Suppressor macrophage treated with lipopolysaccharide for 1 hour (primary cell): ENCODE measurements around the gene RAB5IF.
"Not testable (repeated sequence)": the region's sequence is repeated elsewhere in the genome, so short reads cannot be mapped to it uniquely, and the experiment has no call there.

Experiments
- DNase-seq, 3 donors: peaks; one replicate each; pipeline ENCODE4 v3.0.0-alpha.2; 2020 to 2022

RAB5IF gene

DNA sequence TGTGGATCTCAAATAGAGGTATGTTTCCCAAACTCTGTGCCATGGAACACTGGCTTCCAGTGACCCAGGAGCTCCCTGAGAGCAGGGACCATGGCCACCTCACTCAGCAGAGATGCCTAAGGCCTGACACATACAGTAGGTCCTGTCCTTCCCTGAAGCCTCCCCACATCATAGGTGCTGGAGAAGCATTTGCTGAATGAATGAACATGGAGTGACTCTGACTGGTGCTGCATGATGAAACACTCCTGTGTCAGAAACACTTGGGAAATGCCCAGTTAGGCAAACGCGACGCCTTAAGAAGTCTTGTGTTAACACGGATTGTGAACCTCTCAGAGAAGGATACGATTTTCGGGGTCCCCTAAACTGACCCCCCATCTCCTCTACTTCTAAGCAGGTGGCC lies 26.1 kb downstream of the RAB5IF start:
- peak; percentile 40 to 54 (median 51) for DNase-seq

DNA sequence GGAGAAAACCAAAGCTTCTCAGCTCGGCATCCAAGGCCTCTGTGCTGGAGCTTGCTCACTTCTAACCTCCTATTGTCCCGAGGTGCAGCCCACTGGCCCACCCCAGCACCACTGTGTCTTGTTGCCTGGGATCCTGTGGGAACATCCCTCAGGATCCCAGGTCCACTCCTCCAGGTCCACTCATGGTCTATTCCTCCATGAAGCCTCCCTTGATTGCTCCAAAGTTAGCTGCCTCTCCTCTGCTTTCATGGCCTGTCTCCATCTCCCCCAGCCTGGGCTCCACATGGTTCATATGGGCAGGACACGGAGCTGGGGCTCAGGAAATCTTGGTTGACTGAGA lies 26.5 kb downstream of the RAB5IF start:
- no peak for DNase-seq

DNA sequence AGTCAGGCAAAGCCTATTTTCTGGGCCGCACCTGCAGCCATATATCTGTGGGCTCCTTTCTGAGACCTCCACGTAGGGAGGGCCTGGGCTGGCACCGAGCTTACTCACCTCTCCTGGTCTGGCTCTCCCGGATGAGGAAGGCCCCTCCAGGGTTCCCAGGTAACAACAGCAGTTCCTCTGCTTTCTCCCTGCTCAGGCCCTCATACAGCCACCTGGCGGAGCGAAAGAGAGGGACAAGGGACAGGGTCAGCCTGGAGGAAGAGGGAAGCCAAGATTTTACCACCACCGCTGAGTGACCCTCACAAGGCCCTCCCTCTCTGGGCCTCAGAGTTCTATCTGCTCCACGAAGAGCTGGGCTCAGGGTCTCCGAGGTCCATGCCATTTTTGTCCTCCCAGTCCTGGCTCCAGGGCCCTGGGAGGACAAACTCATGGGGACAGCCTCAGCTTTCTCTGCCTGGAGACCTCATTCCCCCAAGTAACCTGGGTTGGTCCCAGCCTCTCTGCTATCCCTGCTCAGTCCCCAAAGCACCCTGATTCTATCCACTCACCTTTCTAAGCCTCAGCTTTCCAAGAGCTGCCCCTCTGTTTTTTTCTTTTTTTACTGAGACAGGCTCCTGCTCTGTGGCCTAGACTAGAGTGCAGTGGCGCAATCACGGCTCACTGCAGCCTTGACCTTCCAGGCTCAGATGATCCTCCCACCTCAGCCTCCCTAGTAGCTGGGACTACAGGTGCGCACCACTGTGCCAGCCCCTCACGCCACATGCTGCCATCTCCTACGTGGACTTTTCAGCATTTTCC lies 27.1 kb downstream of the RAB5IF start:
- DNase-seq: no peak

DNA sequence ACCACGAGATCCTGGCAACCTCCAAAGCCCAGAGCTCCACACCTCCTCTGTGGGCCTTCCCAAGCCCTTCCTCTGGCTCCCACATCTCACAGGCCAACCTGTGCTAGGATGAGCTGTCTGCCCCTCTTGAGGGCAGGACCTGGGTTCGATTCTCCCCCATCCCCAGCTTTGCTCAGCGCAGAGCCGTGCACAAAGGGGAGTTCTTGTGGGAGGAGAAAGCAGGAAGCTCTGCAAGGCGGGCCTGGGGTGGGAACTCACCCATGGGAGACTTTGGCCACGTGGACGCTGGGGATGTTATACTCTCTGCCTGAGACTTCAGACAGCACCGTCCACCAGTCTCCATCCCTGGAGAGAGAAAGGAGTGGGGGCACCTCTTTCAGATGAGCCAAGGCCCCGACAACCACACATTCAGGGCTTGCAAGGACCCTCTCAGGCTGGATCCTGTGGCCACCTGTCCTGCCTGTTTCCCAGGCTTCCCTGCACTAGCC lies 27.8 kb downstream of the RAB5IF start:
- DNase-seq: no peak

DNA sequence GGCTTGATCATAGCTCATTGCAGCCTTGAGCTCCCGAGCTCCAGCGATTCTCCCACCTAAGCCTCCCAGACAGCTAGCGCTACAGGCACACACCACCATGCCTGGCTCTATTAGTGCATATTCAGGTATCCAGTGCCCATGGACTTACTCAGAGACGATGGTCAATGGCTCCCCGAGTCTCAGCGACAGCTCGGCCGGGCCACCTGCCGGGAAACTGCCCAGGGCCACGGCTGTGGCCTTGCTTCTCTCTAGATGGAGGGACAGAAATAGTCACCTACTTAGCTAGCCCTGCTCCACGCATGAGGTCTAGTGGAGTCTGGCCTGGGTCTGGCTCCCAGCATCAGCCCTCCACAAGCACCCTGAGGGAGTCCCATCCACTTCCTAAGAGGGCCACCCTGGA lies 28.8 kb downstream of the RAB5IF start:
- DNase-seq: no peak

DNA sequence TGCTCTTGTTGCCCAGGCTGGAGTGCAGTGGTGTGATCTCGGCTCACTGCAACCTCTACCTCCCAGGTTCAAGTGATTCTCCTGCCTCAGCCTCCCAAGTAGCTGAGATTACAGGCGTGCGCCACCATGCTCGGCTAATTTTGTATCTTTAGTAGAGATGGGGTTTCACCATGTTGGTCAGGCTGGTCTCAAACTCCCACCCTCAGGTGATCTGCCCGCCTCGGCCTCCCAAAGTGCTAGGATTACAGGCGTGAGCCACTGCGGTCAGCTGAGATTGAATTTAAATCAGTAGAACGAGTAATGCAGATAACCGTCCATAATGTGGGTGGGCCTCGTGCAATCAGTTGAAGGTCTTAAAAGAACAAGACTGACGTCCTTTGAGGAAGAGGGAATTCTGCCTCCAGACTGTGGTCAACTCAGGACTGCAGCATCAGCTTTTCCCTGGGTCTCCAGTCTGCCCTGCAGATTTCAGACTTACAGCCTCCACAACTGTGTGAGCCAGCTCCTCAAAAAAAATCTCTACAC lies 33.4 kb downstream of the RAB5IF start:
- DNase-seq: not testable (repeated sequence)

DNA sequence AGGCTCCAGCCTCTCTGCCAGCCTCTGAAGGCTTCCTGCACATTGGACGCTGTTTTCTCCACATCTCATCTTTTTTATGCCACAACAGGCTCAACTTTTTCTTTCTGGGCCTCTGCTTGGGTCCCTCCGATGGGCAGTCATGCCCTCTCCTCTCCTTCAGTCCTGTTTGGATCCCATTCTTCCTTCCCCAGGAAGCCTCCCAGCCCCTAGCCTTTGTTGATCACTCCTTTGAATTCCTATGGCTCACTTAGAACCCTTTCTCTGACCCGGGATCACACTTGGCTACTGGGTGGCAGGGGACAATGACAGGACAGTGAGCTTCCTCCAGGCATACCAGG lies 35.9 kb downstream of the RAB5IF start:
- DNase-seq: no peak

DNA sequence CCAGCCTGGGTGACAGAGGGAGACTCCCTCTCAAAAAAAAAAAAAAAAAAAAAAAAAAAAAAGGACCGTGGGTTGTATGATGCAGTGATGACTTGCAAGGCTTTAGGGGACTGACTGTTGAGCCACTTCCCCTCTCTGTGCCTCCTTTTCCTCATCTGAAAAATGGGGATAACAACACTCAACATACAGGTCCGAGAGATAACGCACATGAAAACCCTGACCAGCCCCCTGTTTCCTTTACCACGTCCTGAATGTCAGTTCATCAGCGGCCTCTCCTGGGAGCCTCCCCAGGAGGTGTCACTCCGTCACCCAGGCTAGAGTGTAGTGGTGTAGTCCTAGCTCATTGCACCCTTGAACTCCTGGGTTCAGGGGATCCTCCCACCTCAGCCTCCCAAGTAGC lies 36.6 kb downstream of the RAB5IF start:
- peak; percentile 31 to 49 (median 32) for DNase-seq

DNA sequence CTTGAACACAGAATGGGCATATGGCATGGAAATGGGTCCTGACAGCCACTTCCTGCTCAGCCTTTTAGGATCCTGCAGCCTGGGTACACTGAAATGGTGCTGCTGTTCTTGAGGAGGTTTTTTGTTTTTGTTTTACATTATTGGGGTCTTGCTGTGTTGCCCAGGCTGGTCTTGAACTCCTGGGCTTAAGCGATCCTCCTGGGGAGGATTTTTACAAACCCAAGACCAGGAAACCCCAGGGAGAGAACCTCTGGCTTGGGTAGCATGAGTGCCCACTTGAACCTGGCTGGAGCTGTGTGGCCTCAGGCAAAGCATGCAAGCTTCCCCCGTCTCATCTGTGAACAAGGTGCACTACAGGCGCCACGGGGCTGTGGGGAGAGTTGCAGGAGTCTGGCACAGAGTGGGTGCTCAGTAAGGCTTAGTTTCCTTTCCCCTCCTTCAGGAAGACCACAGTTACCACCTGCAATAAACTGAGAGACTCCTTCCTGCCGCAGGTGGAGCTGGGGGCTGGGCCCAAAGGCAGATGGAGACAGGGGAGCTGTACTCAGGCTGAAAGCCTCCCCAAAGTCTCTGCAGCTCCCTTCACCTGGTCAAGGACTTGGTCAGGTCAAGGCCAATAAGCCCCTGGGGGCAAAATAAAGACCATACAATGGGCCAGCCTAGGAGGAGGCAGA lies 38.6 kb downstream of the RAB5IF start:
- no peak for DNase-seq

DNA sequence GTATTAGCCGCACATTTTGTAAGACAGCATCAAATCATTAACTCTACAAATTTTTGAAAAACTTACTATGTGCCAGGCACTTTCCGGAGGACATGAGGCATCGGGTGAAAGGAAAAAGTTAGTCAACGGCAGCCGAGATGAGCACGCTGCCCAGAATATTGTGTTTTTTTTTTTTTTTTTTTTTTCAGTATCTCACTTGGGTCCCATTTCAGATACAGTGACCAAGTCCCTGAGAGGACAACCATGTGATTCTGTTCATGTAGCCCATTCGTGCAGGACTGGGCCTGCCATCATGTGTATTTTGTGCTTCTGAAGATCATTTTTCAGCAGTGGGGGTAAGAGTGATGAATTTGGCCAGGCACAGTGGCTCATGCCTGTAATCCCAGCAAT lies 39.1 kb downstream of the RAB5IF start:
- DNase-seq: no peak

DNA sequence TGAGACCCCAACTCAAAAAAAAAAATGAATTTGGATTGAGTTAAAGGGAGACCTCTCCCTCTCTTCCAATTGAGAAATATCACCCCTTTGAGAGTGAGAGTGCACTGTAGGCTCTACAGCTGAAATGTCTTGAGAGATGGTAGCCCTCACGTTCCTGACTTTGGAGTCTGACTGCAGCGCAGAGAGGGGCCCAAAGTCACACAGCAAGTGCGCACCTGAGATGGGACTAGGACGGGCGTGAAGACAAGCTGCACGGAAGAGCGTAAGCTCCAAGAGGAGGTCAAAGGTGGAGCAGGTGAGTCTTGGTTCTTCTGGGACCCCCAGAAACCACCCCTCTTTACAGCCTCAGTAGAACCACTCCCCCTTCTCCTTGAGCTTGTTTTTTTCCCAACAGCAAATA lies 39.8 kb downstream of the RAB5IF start:
- no peak for DNase-seq

DNA sequence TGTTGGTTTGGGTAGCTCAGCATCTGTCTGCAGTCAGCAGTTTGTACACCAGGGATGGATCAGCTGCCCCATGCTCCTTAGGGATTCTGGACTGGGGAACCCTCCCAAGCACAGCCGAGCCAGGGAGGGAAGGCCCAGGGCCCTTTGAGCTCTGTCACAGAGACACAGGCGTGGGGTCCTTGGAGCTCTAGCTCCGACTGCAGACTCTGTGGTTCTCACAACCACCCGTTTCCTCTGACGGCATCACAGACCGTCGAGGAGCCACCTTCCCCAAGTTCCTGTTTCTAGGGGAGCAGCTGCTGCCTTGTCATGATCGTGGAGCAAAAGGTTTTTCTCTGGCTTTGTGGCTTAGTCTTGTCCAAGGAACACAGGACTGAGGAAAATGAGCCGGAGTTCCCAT lies 40.4 kb downstream of the RAB5IF start, which contains the start of gene SLA2:
TSS of gene SLA2 (minus strand) at position 199 of the 400 bp plus-strand sequence. CDS start 4,861 bp downstream, outside the sequence.
- peak; percentile 73 to 79 (median 76) for DNase-seq

DNA sequence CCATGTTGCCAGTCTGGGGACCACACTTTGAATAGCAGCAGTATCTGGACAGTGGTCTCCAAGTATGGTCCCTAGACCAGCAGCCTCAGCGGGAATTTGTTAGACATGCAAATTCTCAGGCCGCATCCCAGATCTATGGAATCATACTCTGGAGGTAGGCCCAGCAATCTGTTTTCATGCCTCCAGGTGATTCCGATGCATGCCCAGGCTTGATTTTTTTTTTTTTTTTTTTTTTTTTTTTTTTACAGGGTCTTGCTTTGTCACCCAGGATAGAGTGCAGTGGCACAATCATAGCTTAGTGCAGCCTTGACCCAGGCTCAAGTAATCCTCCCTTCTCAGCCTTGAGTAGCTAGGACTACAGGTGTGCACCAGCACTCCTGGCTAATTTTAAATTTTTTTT lies 41.1 kb downstream of the RAB5IF start:
- DNase-seq: no peak

DNA sequence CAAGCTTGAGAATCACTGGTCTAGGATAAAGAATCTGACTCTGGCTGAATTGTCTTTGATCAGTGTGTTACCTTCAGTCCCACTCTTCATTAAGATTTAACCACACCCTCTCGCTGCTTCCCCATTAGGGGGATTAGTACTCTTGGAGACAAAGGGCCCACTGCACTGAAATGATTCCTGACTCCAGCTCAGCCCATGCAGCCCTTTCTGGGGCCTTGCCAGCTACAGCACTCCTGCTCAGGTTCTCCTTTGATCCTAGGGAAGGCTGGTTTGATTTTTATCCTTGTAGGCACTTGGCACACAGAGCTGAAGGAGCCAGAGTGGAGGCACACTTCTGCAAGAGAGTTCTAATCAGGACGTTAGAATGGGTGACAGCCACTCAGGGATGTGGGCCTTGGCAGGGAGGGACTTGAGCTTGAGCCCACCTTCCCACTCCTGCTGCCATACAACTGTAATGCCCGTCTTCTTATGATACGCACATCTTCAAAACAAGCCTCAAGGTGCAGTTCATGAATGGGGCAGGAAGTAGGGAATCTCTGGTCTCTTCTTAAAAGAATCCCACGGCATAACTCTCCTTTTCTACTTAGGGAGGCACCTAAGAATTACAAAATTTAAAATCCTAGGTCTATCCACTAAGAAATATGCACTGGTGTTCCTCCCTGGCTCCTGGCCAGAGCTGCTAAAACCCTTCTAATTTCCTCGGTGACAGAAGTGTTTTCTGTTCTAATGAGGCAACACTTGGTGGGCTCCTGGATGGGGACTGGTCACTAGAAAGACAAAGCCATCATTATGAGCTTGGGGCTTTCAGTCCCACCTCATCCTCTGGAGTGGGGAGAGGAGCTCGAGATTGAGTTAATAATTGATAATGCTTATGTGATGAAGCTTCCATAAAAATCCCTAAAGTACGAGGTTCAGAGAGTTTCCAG lies 41.9 kb downstream of the RAB5IF start:
- no peak for DNase-seq

DNA sequence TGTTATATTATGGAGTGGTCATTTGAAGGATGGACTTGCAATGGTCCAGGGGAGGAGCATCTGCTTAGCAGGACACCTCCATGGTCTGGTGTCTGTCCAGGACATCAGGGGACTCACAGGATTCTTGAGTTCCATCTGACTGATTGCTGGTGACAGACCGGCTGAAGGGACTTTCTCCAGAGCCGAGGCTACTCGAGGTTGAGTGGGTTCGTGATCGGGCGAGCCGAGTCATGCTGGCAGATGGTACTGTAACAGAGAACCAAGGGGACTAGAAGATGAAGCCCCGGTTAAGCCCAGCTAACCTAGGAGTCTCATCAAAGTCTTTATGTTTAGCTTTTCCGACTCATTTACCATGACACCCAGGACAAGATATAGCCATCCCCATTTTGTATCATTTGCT lies 47.9 kb downstream of the RAB5IF start:
- no peak for DNase-seq

DNA sequence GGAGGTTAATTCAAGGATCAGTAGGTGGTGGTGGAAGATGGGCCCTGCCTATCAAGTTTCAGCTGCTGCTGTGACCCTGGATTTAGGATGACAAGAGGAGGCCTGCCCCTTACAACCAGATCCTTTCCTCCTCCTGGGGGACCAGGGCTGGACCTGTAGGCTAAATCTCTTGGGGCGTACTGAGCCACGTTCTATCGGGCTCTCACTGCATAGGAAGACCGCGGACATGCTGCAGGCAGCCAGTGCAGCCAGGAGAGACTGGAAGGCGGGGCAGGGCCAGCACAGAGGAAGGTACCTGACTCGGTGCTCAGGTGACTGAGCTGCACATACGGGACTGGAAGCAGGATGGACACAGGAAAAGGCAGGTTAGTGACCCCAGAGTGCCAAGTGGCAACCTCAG lies 48.9 kb downstream of the RAB5IF start:
- DNase-seq: no peak

DNA sequence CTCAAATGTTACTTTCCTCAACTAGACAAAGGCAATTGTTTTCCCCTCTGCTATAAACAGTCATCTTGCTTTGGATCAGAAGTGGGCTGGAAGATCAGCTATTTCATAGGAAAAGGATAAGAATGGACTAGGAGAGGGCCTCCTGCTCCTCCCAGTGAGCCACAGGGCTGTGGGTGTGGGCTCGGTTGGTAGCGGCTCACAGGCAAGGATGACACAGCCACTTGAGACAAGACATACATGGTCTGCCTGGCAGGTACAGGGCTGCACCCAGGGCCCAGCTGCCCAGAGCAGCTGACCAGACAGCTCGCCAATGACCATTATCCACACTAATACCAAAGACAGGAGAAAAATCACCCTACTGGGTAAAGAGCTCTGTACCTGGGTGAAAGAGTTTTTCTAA lies 49.4 kb downstream of the RAB5IF start:
- no peak for DNase-seq

DNA sequence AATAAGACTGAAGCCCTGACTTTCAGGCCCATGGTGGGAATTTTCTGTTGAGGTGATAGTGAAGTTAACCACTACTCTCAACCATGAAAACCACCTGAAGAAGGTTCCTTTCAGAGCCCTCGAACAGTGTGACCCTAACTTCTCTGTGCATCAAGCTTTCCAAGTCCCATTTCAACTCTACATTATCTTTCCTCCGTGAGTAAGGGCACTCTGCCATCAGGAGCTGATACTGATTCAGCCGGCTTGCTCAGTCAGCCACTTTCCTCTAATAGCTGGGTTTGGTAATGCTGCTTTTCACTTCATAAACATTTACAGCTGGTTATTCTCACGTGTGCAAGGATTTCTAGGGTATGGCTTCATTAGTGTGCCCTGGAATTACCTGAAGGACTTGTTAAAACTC lies 51.2 kb downstream of the RAB5IF start:
- DNase-seq: no peak

DNA sequence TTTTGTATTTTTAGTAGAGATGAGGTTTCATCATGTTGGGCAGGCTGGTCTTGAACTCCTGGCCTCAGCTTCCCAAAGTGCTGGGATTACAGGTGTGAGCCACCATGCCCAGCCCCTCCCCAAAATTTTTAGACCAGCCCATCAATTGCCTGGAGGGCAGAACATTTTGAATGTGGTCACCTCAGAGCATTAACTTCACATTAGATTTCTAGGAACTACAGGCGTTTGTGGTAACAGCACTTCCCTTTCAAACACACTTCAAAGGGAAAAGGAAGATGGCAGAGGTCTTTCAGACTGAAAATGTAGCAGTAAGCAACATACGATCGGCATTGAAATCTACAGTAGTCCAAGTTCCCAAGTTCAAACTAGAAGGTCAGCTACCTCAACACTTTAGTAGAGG lies 52.7 kb downstream of the RAB5IF start:
- DNase-seq: peak in 1 of 3 donors; percentile 14
